Vagina (tissue), 2 donors: ENCODE measurements around the gene GRIK4. TPM values are rescaled to one million over a fixed set of nuclear protein-coding genes. Genes with fewer than 3 reads are reported as not detected.

Experiments used
- DNase-seq, 2 donors: peaks; one replicate each; pipeline ENCODE4 v3.0.0-alpha.2; 2017; ENCODE audit errors: extremely low spot score in 2 of 2
- H3K27ac ChIP-seq: fragments of 200-600 bp; sonication (generic); one replicate; pipeline ENCODE4 v1.5.1; 2019
- H3K27me3 ChIP-seq: fragments of 200-600 bp; sonication (generic); one replicate; pipeline ENCODE4 v1.5.1; 2019
- H3K36me3 ChIP-seq, 2 donors: fragments of 200-600 bp; sonication (generic); one replicate each; pipeline ENCODE4 v1.5.1; 2017 to 2019
- H3K4me1 ChIP-seq: fragments of 200-600 bp; sonication (generic); one replicate; pipeline ENCODE4 v1.5.1; 2019
- H3K4me3 ChIP-seq, 2 donors: fragments of 200-600 bp; sonication (generic); 1 replicate in 1 of 2; 2 replicates in 1 of 2; pipeline ENCODE4 v1.5.1; 2016 to 2019
- H3K9me3 ChIP-seq: fragments of 200-600 bp; sonication (generic); one replicate; pipeline ENCODE4 v1.5.1; 2019
- CTCF ChIP-seq, 3 experiments: fragments of 450-650 bp in 2 of 3; fragments of 200-600 bp in 1 of 3; sonication (generic) in 1 of 3; IDR thresholded peaks; one replicate each; pipeline ENCODE4 v1.5.1; 2017 to 2019; ENCODE audit warnings: antibody characterized with exemption in 3 of 3, mild to moderate bottlenecking in 2 of 3, moderate library complexity in 2 of 3
- POLR2A ChIP-seq, 2 donors: fragments of 450-650 bp; IDR thresholded peaks; one replicate each; pipeline ENCODE4 v1.6.1; 2017; ENCODE audit warnings: antibody characterized with exemption in 2 of 2, mild to moderate bottlenecking in 2 of 2, moderate library complexity in 2 of 2
- POLR2AphosphoS5 ChIP-seq, 2 donors: sonication (generic); formaldehyde crosslinking; IDR thresholded peaks; one replicate each; pipeline ENCODE4 v1.9.0; 2017; ENCODE audit warnings: antibody characterized with exemption in 2 of 2, mild to moderate bottlenecking in 2 of 2, low read depth in 1 of 2; ENCODE audit not compliant: insufficient read depth in 1 of 2
- intact Hi-C: fragments of 100-400 bp; cut with DNase I; formaldehyde crosslinking; loops from one replicate; pipeline ENCODE4 v1.15.1; 2023
- total RNA-seq: library from RNA; depleted of rRNA; stranded (reverse); fragments of >200 nt; gene quantifications from one replicate; pipeline ENCODE4 v1.2.3, GENCODE V29; 2016

Gene GRIK4
- total RNA-seq, 1 donor from 2014 or later, result 0.25 TPM

GRCh38 chr11:120832481-120833238 is 321.1 kb downstream of the GRIK4 start:
- no peak overlapping the region for H3K27ac ChIP-seq
- no peak overlapping the region for H3K4me3 ChIP-seq
- no peaks in the 10 kb centered on the region for H3K36me3 ChIP-seq
- DNase-seq, result no peak
- no peaks in the 10 kb centered on the region for H3K4me1 ChIP-seq
- no peaks in the 10 kb centered on the region for H3K9me3 ChIP-seq
- intact Hi-C loops, result no loop called here
- TF ChIP-seq CTCF (IDR thresholded peaks at IDR 0.05) (no peak), POLR2A (IDR thresholded peaks at IDR 0.05) (no peak), POLR2AphosphoS5 (IDR thresholded peaks at IDR 0.05; ENCODE audit: insufficient read depth in 1 of 2, low read depth in 1 of 2) (no peak)
- no peaks in the 10 kb centered on the region for H3K27me3 ChIP-seq

DNA sequence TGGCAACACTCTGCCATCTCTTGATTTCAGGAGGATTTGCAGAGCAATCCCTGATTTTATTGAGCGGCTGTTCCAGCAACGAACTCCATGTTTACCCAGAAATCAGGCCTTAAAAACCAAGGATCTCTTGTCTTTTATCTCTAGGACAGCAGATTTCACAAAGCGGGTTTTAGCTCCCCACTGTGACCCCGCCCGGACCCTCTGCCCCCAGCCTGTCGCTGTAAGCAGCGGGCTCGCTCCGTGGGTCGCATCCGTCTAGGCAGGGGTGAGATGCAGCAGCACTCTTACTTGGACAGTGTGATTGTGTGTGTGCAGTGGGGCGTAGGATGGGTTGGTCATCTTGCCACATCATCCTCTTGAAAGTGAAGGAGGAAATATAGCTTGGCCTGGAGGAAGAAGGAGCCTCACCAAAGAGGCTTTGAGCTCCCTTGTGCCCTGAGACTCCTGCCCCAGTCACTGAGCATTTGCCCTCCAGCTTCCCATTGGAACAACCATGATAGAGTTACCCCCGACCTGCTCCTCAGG is 323.2 kb downstream of the GRIK4 start:
- H3K4me1 ChIP-seq, result no peaks in the 10 kb centered on the region
- no peak overlapping the region for H3K27ac ChIP-seq
- no peaks in the 10 kb centered on the region for H3K27me3 ChIP-seq
- H3K9me3 ChIP-seq, result no peaks in the 10 kb centered on the region
- TF ChIP-seq CTCF (IDR thresholded peaks at IDR 0.05) (no peak), POLR2A (IDR thresholded peaks at IDR 0.05) (no peak), POLR2AphosphoS5 (IDR thresholded peaks at IDR 0.05; ENCODE audit: insufficient read depth in 1 of 2, low read depth in 1 of 2) (no peak)
- intact Hi-C loops, result no loop called here
- no peak for DNase-seq
- no peaks in the 10 kb centered on the region for H3K36me3 ChIP-seq
- H3K4me3 ChIP-seq, result no peak overlapping the region

- Histone ChIP-seq H3K9me3 (no peaks in the 10 kb centered on the region), H3K4me1 (no peaks in the 10 kb centered on the region), H3K27me3 (no peaks in the 10 kb centered on the region), H3K4me3 (no peak overlapping the region), H3K36me3 (no peaks in the 10 kb centered on the region), H3K27ac (no peak overlapping the region)
- no peak for DNase-seq
- TF ChIP-seq POLR2A (IDR thresholded peaks at IDR 0.05) (no peak), CTCF (IDR thresholded peaks at IDR 0.05) (no peak), POLR2AphosphoS5 (IDR thresholded peaks at IDR 0.05; ENCODE audit: insufficient read depth in 1 of 2, low read depth in 1 of 2) (no peak)
- intact Hi-C loops, result no loop called here
Measured at GRCh38 chr11:120835601-120836228, 324.2 kb downstream of the GRIK4 start.

- H3K36me3 ChIP-seq, result no peaks in the 10 kb centered on the region
- no peaks in the 10 kb centered on the region for H3K9me3 ChIP-seq
- TF ChIP-seq POLR2AphosphoS5 (IDR thresholded peaks at IDR 0.05; ENCODE audit: insufficient read depth in 1 of 2, low read depth in 1 of 2) (no peak), POLR2A (IDR thresholded peaks at IDR 0.05) (no peak), CTCF (IDR thresholded peaks at IDR 0.05) (no peak)
- intact Hi-C loops, result no loop called here
- no peak overlapping the region for H3K27ac ChIP-seq
- no peak for DNase-seq
- no peaks in the 10 kb centered on the region for H3K4me1 ChIP-seq
- H3K27me3 ChIP-seq, result no peaks in the 10 kb centered on the region
- no peak overlapping the region for H3K4me3 ChIP-seq
Measured at GRCh38 chr11:120837696-120838095, 326.1 kb downstream of the GRIK4 start.

GRCh38 chr11:120839201-120839600 is 327.7 kb downstream of the GRIK4 start:
- no peaks in the 10 kb centered on the region for H3K9me3 ChIP-seq
- H3K4me3 ChIP-seq, result no peak overlapping the region
- intact Hi-C loops, result no loop called here
- no peaks in the 10 kb centered on the region for H3K36me3 ChIP-seq
- H3K27ac ChIP-seq, result no peak overlapping the region
- no peak for DNase-seq
- H3K27me3 ChIP-seq, result no peaks in the 10 kb centered on the region
- no peaks in the 10 kb centered on the region for H3K4me1 ChIP-seq
- TF ChIP-seq POLR2AphosphoS5 (IDR thresholded peaks at IDR 0.05; ENCODE audit: insufficient read depth in 1 of 2, low read depth in 1 of 2) (no peak), CTCF (IDR thresholded peaks at IDR 0.05) (no peak), POLR2A (IDR thresholded peaks at IDR 0.05) (no peak)
